ENCODE measurements around the gene RNF111. TPM values are rescaled to one million over a fixed set of nuclear protein-coding genes. Genes with fewer than 3 reads are reported as not detected.

Gene RNF111
- total and polyA plus RNA-seq, 2 of the 13 experiments (the other 11 are each of a cell fraction or from before 2014, with no cell fraction given) = 12.1 to 23.1 TPM

GRCh38 chr15:59035201-59035600 lies 47.7 kb downstream of the RNF111 start (continued):
- TF ChIP-seq SNAI1 (CRISPR knock-in tag; IDR thresholded peaks at IDR 0.05; ENCODE audit: borderline replicate concordance) = no peak

- no peak for ATAC-seq
- Histone ChIP-seq H3K27me3 (ENCODE audit: control insufficient read depth in 1 of 2, insufficient read depth in 2 of 2, low read length in 2 of 2) (no peaks in the 10 kb centered on the region), H2AFZ (ENCODE audit: low read length) (no peak overlapping the region), H3K36me3 (replicated peaks in 1 of 2; ENCODE audit: control insufficient read depth in 1 of 2, insufficient read depth in 2 of 2, low read length in 2 of 2) (peaks cover 3 to 11% of the 10 kb centered on the region in 2 experiments; a peak in 3 of 5 replicates), H3K9me3 (ENCODE audit: low read length) (no peaks in the 10 kb centered on the region), H3K4me3 (replicated peaks in 1 of 3; ENCODE audit: insufficient read depth in 1 of 3, low read depth in 2 of 3, low read length in 3 of 3) (no peak overlapping the region), H3K27ac (ENCODE audit: extremely low read length, insufficient read depth, low read length) (no peak overlapping the region), H4K20me1 (ENCODE audit: insufficient read depth, low read length) (no peaks in the 10 kb centered on the region), H3K4me1 (ENCODE audit: insufficient read depth, low read length) (peaks cover 15% of the 10 kb centered on the region), H3K79me2 (ENCODE audit: insufficient read depth, low read length) (peaks cover 32% of the 10 kb centered on the region), H3K4me2 (ENCODE audit: low read depth, low read length) (no peak overlapping the region), H3K9ac (ENCODE audit: insufficient read depth, low read depth, low read length) (no peak overlapping the region)
- TF ChIP-seq ZNF225 (CRISPR knock-in tag; IDR thresholded peaks at IDR 0.05) = no peak
- no peak for TF ChIP-seq MAFK (conservative IDR thresholded peaks at IDR 0.05 in 1 of 2, IDR thresholded peaks at IDR 0.05 in 1 of 2; ENCODE audit: low read length in 2 of 2)
- TF ChIP-seq ZNF501 (CRISPR knock-in tag; IDR thresholded peaks at IDR 0.05) = no peak
- TF ChIP-seq ZFP1 (CRISPR knock-in tag; IDR thresholded peaks at IDR 0.05) = no peak
- no peak for TF ChIP-seq ZNF24 (IDR thresholded peaks at IDR 0.05)
- TF ChIP-seq DMAP1 (CRISPR knock-in tag; IDR thresholded peaks at IDR 0.05) = no peak
- POLR2A ChIA-PET = no interaction called here
- BruUV-seq (replicated peaks) = no TSS peak
- no peak for DNase-seq (ENCODE audit: low spot score)
- intact Hi-C loops (cut with micrococcal nuclease; ENCODE audit: unreplicated experiment) = no loop called here
- CTCF ChIA-PET (ENCODE audit: low intra/inter-chr PET ratio, low total read pairs) = no interaction called here
- 91% methylated on average over 2 of the region's 2 CpGs for WGBS (ENCODE audit: low lambda C conversion rate)
- in situ Hi-C loops (cut with HindIII; ENCODE audit: extremely low pct_ligation_motif_present, low pct_unique_long_range_greater_than_20kb) = no loop called here
- no peak for FAIRE-seq
Measured at GRCh38 chr15:59039225-59039624, 51.8 kb downstream of the RNF111 start.

GRCh38 chr15:59042041-59042440 lies 54.6 kb downstream of the RNF111 start:
- FAIRE-seq = no peak
- DNase-seq (ENCODE audit: low spot score) = no peak
- in situ Hi-C loops (cut with HindIII; ENCODE audit: extremely low pct_ligation_motif_present, low pct_unique_long_range_greater_than_20kb) (loop anchor here (10.0 kb wide), 1 partner anchor 47 kb away; no protein-coding TSS in a partner anchor), intact Hi-C loops (cut with micrococcal nuclease; ENCODE audit: unreplicated experiment) (no loop called here)
- no TSS peak for BruUV-seq (replicated peaks)
- Histone ChIP-seq H3K27ac (ENCODE audit: extremely low read length, insufficient read depth, low read length) (no peak overlapping the region), H2AFZ (ENCODE audit: low read length) (no peak overlapping the region), H3K27me3 (ENCODE audit: control insufficient read depth in 1 of 2, insufficient read depth in 2 of 2, low read length in 2 of 2) (no peaks in the 10 kb centered on the region), H3K9me3 (ENCODE audit: low read length) (no peaks in the 10 kb centered on the region), H3K79me2 (ENCODE audit: insufficient read depth, low read length) (peaks cover 39% of the 10 kb centered on the region), H3K4me1 (ENCODE audit: insufficient read depth, low read length) (no peaks in the 10 kb centered on the region), H3K4me2 (ENCODE audit: low read depth, low read length) (no peak overlapping the region), H3K36me3 (replicated peaks in 1 of 2; ENCODE audit: control insufficient read depth in 1 of 2, insufficient read depth in 2 of 2, low read length in 2 of 2) (peaks cover 2 to 10% of the 10 kb centered on the region in 2 experiments; a peak in 3 of 5 replicates), H3K4me3 (replicated peaks in 1 of 3; ENCODE audit: insufficient read depth in 1 of 3, low read depth in 2 of 3, low read length in 3 of 3) (no peak overlapping the region), H4K20me1 (ENCODE audit: insufficient read depth, low read length) (no peaks in the 10 kb centered on the region), H3K9ac (ENCODE audit: insufficient read depth, low read depth, low read length) (no peak overlapping the region)
- ChIA-PET POLR2A (no interaction called here), CTCF (ENCODE audit: low intra/inter-chr PET ratio, low total read pairs) (no interaction called here)
- WGBS (ENCODE audit: low lambda C conversion rate) = 96% methylated on average over 6 of the region's 6 CpGs
- ATAC-seq = no peak
- TF ChIP-seq REST (IDR thresholded peaks at IDR 0.05; ENCODE audit: borderline replicate concordance in 1 of 2, low read depth in 1 of 2, low read length in 2 of 2) (no peak), ELF1 (CRISPR knock-in tag; IDR thresholded peaks at IDR 0.05) (no peak), GMEB2 (CRISPR knock-in tag; IDR thresholded peaks at IDR 0.05; ENCODE audit: low read depth) (no peak), ZSCAN12 (CRISPR knock-in tag; IDR thresholded peaks at IDR 0.05) (no peak), HMG20A (CRISPR knock-in tag; IDR thresholded peaks at IDR 0.05; ENCODE audit: borderline replicate concordance) (no peak), IRF1 (CRISPR knock-in tag; IDR thresholded peaks at IDR 0.05; ENCODE audit: low read depth) (no peak)
